Inflammatory macrophage (primary cell): ENCODE measurements around the gene SYNPO2.
"Not testable (repeated sequence)": the region's sequence is repeated elsewhere in the genome, so short reads cannot be mapped to it uniquely, and the experiment has no call there.

Source experiments
- DNase-seq, 2 donors: peaks; one replicate each; pipeline ENCODE4 v3.0.0-alpha.2; 2020 to 2022

The SYNPO2 gene

GRCh38 chr4:119034276-119035008 lies 145.8 kb downstream of the SYNPO2 start:
- DNase-seq, result peak in 1 of 2 donors; percentile 13

- DNase-seq, result no peak
Observed at GRCh38 chr4:119035951-119036737, 147.5 kb downstream of the SYNPO2 start.

- DNase-seq, result no peak
Observed at GRCh38 chr4:119037709-119038108, 149.1 kb downstream of the SYNPO2 start.

GRCh38 chr4:119038116-119038841 lies 149.6 kb downstream of the SYNPO2 start:
- peak; percentile 57 to 74 for DNase-seq

- no peak for DNase-seq
Observed at GRCh38 chr4:119039160-119039559, 150.5 kb downstream of the SYNPO2 start.

GRCh38 chr4:119039779-119040178 lies 151.1 kb downstream of the SYNPO2 start:
- no peak for DNase-seq

- no peak for DNase-seq
Observed at GRCh38 chr4:119040261-119040660, 151.6 kb downstream of the SYNPO2 start.

- peak; percentile 41 to 51 for DNase-seq
Observed at GRCh38 chr4:119040694-119041185, 152.1 kb downstream of the SYNPO2 start.

GRCh38 chr4:119041396-119041795 lies 152.7 kb downstream of the SYNPO2 start:
- peak in 1 of 2 donors; percentile 43 for DNase-seq

- DNase-seq, result peak; percentile 75 to 78
Observed at GRCh38 chr4:119041951-119042560, 153.4 kb downstream of the SYNPO2 start.

- DNase-seq, result no peak
Observed at GRCh38 chr4:119046263-119046662, 157.6 kb downstream of the SYNPO2 start.

- DNase-seq, result peak; percentile 27 to 58
Observed at GRCh38 chr4:119047059-119047458, 158.4 kb downstream of the SYNPO2 start.

GRCh38 chr4:119048446-119048845 lies 159.8 kb downstream of the SYNPO2 start:
- no peak for DNase-seq

GRCh38 chr4:119049342-119049741 lies 160.7 kb downstream of the SYNPO2 start:
- no peak for DNase-seq

GRCh38 chr4:119050527-119051090 lies 162.0 kb downstream of the SYNPO2 start:
- no peak for DNase-seq

- no peak for DNase-seq
Observed at GRCh38 chr4:119053245-119053644, 164.6 kb downstream of the SYNPO2 start.

GRCh38 chr4:119053997-119054396 lies 165.3 kb downstream of the SYNPO2 start:
- DNase-seq, result no peak

- DNase-seq, result no peak
Observed at GRCh38 chr4:119057417-119057816, 168.8 kb downstream of the SYNPO2 start.

- DNase-seq, result peak in 1 of 2 donors; percentile 2
Observed at GRCh38 chr4:119059221-119059620, 170.6 kb downstream of the SYNPO2 start.

GRCh38 chr4:119067125-119067524 lies 178.5 kb downstream of the SYNPO2 start:
- DNase-seq, result not testable (repeated sequence)

GRCh38 chr4:119067670-119068360 lies 179.2 kb downstream of the SYNPO2 start:
- not testable (repeated sequence) for DNase-seq
